HuH-7.5 (cell line): ENCODE results near the gene COMMD4.
"Not testable (repeated sequence)": the region's sequence is repeated elsewhere in the genome, so short reads cannot be mapped to it uniquely, and the experiment has no call there.

Experiments
- DNase-seq: peaks from one replicate; pipeline ENCODE4 v3.0.0; 2011; ENCODE audit warnings: low spot score

COMMD4 gene

DNA sequence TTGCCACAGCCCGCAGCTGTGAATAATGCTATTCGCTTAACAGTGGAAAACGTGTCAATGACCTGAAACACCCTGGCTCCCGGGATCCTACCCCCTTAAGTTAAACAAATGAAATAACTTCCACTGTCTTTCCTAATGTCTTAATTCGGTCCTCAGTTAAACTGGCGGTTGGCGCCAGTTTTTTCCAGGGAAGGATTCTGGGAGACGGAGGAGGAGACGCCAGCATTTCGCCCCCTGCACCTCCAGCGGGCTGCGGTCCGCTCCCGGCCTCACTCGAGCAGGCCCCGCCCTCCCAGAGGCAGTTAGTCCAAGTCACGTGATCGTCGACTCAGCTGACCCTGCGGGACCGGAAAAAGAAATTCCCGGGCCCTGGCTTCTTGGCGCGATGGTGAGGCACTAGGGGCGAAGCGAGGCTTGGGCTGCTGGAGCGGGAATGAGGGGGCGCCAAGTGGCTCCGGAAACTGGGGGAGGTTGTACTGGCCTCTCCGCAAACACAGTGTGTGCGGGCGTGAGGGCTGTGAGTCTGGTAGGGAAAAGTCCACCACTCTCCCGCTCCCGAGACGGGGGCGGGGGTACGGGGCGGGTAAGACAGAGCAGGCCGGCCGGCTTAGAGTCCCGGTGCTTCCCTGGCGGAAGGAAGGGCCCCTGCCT is at the start of gene COMMD4:
COMMD4 (plus strand) TSS at position 359 of the 651 bp plus-strand sequence; CDS start at position 386, 27 bp downstream.
- peak; percentile 82 for DNase-seq

DNA sequence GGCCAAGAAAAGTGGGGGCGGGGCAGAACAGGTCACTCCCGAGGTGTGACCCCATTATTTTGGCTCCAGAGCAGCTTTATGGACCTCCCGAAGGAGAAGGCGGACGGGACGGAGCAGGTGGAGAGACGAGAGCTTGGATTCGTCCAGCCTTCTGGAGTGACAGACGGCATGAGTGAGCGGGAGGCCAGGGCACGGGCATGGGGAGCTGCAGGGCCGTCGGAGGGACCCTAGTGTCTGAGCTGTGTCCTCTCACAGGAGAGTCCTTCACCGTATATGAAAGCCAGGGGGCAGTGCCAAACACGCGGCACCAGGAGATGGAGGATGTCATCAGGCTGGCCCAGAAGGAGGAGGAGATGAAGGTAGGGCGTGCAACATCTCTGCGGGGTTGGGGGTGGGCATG is 42.2 kb upstream of the COMMD4 start:
- not testable (repeated sequence) for DNase-seq

DNA sequence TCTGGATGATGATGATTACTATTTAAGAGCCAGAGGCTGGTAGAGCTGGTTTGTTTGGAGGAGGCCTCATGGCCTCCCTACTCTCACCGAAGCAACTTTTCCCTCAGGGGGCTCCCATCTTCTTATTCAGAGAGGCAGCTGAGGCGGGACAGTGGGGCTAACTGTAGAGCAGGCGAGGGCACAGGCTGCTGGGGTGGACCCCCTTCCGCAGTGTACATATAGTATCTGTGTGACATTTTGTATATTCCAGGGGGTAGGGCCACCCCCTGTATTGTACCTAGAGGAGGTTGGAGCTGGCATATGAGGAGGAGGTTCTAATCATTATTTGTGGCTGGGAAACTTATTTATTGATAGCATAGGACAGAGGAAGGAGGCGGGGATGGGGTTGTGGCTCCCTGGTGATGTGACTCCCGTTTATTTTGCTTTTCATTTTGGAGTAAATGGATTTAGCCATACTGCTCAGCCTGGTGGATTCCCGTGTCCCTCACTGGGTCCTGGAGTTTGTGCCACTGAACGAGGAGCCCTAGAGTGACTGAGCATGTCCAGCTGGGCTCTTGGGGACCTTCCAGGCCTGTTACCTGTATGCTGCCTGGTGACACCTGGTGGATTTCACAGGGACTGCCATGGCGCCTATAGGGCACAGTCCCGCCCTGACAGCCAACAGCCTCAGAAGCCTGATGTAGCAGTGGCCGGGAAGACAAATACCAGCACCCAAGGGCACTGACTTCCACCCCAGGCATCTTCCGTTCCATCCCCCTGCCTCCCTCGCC is 37.1 kb upstream of the COMMD4 start:
- not testable (repeated sequence) for DNase-seq

DNA sequence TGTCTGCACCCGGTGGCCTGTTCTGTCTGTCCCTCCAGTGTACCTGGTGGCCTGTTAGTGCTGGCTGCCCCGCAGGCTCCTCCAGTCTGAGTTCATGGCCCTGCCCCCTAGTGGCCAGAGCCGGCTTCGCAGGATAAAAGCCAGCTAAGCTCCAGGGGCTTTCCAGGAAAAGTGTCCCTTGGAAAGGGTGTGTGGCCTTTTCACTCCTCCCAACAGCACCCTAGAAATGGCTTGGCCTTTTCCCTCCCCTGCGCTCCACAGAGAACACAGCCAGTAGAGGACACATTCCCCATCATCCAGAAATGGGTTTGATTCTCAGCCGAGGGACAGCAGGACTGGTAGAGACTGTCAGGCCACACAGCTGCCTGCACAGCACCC is 36.6 kb upstream of the COMMD4 start:
- DNase-seq: not testable (repeated sequence)

DNA sequence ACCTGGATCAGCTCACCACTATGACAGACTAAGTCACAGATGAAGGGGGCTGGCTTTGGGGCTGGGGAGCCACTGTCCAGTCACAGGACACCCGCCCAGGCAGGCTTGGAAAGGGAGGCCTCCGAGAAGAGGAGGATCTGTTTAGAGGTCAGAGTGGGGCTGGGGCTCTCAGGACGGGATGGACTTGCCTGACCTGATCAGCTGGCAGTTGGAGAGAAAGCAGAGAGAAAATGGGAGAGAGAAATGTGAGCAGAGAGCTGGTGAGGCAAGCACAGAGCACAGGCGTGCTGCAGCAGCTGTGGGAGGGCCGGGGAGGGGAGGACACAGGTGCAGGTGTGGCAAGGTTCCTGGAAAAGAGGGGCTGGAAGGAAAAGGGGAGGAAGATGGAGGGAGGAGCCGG is 35.8 kb upstream of the COMMD4 start:
- not testable (repeated sequence) for DNase-seq

DNA sequence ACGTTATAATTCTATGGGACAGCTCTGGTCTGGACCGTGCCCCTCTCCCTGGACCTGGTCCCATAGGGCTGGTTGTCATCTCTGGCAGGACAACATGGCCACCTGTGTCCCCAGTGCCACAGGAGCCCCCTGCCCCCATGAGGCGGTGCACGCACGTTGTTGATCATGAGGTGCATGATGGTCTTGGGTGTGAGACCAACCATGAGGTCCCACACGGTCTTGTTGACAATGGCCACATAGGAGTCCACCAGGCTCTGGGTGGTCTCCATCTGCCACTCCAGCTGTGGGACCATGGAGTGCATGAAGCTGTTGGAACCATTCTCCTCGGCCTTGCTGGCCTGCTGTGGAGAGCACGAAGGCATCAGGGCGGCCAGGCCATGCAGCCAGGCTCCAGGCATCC is 33.5 kb upstream of the COMMD4 start:
- DNase-seq: no peak

DNA sequence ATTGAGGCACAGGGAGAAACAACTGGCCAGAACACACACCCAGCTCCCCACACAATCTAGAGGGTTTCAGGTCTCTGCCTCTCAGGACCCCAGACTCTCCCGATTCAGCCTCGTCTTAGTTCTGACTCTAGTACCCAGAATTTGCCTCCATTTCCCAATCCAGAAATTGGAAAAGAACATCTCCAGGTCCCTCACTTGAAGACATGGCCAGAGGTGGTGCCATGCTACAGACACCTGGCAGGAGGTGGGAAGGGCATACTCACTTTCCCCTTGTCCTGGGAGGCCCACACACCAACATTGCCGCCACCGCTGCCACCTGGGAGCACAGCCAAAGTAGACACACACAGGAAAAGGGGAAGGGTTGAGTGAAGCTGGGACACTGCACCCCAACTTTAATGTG is 33.1 kb upstream of the COMMD4 start:
- not testable (repeated sequence) for DNase-seq

DNA sequence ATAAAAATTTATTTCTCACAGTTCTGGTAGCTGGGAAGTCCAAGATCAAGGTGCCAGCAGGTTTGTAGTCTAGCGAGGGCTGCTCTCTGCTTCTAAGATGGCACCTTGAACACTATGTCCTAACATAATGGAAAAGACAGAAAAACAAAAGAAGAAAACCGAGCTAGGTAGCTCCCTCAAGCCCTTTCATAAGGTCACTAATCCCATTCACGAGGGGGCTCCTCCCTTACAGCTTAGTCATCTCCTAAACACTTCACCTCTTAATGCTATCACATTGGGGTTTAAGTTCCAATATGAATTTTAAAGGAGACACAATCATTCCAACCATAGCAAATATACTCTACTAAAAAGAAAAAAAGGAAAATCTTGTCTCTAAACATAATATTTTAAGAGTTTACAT is 29.7 kb upstream of the COMMD4 start:
- no peak for DNase-seq

DNA sequence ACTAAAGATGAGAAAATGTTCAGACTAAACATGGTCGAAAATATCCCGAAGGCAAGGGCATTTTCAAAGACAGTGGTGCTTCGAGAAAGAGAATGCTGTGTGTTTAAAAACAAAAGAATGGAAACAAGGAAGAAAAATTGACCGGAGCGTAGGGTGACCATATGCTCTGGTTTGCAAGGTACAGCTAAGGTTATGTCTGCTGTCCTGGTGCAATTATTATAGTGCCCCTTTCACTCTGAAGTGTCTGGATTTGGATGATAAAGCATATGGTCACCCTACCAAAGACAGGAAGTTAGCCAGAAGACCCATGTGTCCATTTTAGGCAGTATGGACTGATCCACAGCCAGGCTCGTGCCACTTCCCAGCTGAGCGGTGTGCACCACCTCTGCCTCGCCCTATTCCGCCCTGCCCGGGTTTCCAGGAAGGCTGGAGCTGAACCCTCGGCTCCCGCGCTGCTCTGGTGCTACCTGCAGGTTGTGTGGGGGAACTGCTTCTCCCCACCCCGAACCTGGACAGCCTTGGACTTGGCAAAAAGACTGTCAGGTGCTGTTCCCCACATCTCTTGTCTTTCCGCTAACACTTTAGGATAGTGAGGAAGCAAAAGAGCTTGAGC is 28.0 kb upstream of the COMMD4 start:
- peak; percentile 94 for DNase-seq

DNA sequence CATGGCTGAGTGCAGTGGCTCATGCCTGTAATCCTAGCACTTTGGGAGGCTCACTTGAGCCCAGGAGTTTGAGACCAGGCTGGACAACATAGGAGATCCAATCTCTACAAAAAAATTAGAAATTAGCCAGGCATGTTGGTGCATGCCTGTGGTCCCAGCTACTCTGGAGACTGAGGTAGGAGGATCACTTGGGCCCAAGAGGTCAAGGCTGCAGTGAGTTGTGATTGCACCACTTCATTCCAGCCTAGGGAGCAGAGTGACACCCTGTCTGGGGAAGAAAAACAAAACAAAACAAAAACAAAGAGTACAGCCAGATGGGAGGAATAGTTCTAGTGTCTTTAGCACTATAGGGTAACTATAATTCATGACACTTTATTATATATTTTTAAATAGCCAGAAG is 26.2 kb upstream of the COMMD4 start:
- DNase-seq: no peak

DNA sequence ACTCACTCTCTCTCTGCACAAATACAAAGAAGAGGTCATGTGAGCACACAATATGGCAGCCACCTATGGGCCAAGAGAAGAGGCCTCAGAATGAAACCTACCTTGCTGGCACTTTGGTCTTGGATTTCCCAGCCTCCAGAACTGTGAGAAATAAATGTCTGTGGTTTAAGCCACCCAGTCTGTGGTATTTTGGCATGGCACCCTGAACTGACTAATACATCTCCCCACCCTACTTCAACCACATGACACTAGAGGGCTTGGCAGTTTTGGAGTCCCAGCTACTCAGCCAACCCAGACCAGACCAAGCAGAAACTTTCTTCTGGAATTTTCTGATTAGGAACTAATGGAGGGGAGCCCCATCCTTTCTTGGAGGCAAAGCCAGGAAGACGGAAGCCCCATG is 23.3 kb upstream of the COMMD4 start:
- DNase-seq: not testable (repeated sequence)

DNA sequence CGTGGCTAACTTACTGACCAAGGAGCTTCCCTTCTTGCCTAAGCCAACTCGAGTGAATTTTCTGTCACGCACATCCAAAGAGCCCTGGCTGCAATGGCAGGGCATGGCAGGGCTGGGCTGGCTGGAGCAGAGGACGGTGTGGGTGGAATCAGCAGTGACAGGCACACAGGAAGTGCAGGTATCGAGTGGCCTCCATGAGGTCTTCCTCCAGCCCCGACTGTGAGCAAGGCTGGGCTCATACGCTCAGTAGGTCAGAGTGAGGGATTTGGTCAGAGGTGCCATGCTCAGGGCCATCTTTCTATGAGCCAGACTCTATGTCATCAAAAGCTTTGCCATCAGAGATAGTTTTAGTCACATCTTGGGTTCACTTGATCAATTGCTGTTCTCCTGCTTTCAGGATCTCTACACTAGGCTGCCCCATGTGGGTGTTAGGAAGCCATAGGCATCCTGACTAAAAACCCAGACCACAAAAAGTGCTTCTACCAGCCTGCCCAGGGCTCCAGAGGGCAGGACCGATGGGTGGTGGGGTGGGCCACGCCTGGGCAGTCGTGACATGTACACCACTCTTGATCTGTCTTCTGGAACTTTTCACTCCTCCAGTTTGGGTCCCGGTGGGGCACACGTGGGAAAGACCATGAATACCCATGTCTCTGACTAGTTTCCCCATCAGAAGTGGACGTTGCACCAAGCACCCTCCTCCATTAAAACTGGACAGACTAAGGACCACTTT is 22.6 kb upstream of the COMMD4 start:
- no peak for DNase-seq

DNA sequence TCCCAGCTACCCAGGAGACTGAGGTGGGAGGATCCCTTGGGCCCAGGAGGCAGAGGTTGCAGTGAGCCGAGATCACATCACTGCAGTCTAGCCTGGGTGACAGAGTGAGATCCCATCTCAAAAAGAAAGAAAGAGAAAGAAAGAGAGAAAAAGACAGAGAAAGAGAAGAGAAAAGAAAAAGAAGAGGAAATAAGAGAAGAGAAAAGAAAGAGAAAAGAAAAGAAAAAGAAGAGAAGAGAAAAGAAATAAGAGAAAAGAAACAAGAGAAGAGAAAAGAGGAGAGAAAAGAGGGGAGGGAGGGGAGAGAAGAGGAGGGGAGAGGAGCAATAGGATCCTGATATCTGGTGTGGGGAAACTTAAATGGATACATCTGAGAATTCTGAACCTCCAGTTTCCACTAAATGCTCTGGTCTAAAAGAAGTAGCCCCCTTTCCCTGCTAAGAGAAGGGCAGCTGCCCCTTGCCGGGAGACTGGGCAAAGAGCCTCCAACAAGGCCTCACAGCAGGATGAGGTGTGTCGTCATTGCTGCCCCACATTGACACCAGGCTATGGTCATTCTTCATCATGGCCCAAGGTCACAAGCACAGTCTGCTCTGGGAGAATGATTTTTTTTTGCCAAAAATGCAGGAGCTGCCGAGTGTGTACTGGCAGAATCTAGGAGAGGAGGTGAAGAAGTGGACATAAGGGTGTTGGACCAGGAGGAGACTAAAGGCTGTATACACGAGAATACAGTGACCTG is 21.1 kb upstream of the COMMD4 start:
- no peak for DNase-seq

DNA sequence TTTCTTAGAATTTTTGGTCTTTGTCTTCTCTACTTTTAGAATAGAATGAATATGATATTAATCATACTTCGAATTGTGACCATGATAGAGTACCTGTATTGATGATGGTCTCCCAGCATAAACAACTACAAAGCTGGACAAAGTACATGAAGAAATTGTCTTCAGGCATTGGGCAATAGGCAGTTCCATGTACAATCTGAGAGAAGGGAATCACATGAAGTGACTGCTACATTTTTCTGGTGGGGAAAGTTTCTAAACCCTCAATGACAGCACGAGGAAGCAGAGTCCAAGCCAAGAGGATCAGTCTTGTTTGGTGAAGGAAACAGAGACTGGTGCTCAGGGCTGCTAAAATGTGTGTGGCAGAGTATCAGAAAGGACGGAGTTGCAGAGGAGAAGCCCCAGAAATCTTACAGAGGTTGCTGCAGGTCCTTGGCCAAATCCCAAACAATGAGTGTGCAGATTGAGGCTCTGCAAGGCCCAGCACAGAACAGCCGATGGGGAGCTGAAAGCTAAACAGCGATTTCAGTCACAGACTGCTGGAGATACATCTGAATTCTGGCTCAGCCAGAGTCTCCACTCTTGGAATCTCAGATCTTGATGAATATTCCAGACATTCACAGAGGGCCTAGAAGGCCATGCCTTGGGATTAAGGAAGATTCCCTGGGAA is 16.5 kb upstream of the COMMD4 start:
- DNase-seq: not testable (repeated sequence)

DNA sequence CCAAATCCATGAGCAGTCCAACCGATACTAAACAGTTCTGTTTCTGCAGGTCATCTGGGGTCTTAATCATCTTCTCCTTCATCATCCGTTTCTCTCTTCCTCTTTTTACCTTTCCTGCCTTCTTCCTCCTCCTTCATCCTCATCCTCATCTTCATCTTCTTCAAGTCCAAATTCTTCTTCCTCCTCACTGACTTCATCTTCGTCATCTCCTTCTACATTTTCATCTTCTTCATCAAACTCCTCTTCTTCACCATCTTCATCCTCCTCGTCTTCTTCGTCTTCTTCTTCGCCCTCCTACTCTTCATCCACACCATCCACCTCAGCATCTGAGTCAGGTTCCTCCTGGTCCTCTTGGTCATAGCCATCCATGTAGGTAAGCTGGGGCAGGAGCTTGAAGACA is 14.2 kb upstream of the COMMD4 start:
- DNase-seq: no peak

DNA sequence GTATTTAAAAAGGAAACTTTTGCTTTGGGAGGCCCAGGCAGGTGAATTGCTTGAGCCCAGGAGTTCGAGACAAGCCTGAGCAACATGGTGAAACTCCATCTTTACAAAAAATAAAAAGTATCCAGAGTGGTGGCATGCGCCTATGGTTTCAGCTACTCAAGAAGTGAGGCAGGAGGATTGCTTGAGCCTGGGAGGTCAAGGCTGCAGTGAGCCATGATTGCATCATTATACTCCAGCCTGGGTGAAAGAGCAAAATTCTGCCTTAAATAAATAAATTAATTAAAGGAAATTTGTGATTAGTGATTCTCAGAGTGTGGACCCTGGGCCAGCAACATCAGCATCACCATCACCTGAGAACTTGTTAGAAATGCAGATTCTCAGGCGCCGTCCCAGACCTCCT is 9.9 kb upstream of the COMMD4 start:
- no peak for DNase-seq

DNA sequence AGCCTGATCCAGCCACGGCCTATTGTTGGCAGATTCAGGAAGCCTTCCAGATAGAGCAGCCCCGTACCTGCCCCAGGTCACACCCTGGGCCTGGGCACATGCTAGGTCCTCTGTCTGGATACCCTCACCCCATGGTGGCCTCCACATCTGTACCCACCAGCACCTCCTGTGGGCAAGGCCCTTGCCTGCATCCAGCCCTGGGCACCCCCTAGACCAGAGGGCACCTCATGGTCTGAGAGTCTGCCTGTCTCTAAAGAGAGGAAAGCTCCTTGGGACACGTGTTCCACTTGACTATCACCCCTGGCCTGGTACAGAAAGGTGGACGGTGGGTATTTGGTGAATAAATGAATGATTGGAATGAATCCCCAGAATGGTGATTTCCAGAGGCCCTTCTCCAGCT is 8.9 kb upstream of the COMMD4 start:
- DNase-seq: no peak

DNA sequence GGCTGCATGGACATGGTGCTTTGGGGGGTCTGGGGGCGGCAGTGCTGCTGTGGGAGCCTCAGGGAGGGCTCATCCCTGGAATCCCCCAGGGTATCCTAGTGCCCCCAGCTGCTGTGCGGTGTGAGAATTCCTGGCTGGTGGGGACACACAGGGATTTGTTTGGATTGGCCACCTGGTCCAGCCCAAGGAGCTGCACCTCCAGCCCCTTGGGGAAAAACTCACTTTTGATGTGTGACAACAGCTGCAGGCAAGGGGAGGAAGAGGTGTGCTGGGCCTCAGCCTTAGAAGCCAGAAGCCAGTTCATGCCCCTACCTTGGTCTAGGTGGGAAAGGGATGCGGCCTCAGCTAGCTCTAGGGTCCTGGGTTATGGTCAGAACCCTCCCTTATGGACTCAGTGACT is 8.4 kb upstream of the COMMD4 start:
- DNase-seq: no peak

DNA sequence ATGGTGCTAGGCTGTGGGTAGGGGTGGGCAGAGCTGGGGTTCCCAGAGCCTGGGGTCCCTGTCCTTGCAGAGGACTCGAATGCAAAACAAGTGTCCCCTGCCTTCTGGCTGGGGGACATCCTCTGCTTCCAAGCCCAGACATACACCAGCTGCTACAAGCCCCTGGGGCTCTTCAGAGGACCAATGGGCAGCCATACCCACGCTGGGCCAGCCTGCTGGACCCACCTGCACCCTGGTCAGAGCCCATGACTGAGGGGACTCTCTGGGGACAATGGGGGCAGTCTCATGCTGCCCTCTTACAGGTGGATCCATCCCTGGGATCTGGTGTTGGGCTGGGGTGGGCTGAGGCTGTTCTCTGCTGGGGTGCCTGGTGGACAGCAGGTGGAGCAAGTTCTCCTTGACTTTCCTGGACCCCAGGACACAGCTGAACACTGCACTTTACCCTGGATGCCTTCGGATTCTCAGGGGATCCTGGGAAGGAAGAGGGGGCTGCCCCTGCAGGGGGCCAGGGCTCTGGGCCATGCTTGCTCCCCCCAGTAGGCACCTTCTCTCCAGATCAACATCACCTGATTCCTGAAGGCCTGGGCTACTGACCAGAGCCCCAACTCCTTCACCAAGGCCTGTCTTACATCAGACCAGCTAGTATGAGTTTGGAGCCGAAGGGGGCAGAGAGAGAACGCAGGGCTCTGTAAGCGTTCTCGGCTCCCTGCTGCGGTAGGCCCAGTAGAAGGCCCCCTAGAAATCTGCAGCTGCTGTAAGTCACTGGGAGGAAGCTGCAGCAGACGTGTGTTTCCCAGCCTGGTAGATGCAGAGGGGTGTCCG is 7.2 kb upstream of the COMMD4 start:
- no peak for DNase-seq

DNA sequence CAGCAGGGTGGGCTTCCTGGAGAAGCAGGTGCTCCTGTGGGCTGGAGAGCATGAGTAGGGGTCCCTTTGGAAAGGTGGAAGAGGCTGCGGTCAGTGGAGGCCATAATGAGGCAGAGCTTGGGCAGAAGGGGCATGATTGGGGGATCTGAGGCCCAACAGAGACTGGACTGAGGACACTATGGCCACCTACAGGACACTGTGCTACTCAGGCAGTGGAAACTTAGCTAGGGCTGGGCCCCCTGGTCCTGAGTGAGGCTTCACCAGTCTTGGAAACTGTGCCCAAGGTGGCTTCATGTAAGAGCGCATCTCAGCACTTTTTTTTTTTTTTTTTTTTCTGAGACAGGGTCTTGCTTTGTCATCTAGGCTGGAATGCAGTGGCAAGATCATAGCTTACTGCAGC is 6.3 kb upstream of the COMMD4 start:
- no peak for DNase-seq
